GM19025 (cell line): ENCODE measurements around the gene GSG1L.
"Not testable (repeated sequence)": the region's sequence is repeated elsewhere in the genome, so short reads cannot be mapped to it uniquely, and the experiment has no call there.

ENCODE experiments used
- ATAC-seq: cut with Tn5 transposase; IDR thresholded peaks from one replicate; pipeline ENCODE4 v1.9.1; 2021; ENCODE audit warnings: mild to moderate bottlenecking, low read depth, moderate library complexity; ENCODE audit not compliant: unreplicated experiment

GSG1L gene

DNA sequence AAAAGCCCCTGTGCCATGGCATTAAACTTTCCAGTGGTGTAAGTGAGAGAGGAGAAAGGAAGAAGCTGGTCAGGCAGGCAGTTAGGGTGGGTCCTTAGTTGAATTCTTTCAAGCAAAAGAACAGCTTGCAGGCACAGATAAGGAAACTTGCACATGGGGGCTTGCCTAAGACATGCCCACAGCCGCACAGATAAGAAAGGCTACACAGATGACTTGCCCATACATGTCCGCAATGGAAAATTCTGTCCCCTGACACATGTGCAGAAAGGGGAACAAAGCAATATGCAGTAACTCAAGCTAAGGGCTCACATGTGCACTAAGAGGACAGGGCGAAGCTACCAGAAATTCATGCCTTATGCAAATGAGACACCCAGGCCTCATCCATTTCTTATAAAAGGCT, 69.9 kb downstream of the GSG1L start:
- ATAC-seq: no peak

DNA sequence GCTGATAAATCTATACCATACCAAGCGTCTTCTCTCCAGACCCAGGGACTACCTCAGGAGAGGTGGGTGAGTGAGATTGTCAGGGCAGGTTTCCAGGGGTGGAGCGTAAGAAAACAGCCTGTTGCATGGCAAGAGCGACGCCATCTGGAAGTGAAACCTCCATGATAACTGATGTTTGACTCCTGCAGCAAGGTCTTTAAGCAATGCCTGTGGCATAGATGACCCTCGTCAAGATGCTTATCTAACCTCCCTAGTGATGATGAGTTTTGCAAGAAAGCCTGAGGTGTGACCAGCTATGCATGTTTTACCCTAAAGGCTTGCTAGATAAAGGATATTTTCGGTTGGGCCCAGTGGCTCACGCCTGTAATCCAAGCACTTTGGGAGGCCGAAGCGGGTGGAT, 71.6 kb downstream of the GSG1L start:
- ATAC-seq: no peak

- no peak for ATAC-seq
These were observed 77.5 kb downstream of the GSG1L start for GRCh38 chr16:27985981-27986380.

DNA sequence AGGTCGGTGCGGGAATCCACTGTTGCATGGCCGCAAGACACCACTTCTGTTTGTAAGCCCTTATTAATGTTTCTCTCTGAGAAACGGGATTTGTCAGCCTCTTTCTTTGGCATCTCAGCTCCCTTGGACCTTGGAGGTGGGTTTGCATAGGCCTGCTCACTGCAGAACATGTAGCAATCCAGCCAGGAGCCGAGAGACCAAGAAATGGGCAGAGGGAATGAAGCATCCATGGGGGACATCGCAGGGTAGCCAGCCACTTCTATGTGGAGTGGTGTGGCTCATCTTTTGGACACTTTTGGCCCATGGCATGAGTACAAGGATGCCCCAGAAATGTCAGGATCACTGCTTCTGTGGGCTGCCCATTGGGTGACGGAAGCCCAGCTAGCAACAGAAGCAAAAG, 79.4 kb downstream of the GSG1L start:
- ATAC-seq: no peak

- no peak for ATAC-seq
These were observed 80.3 kb downstream of the GSG1L start for GRCh38 chr16:27983244-27983643.

- ATAC-seq: no peak
These were observed 81.3 kb downstream of the GSG1L start for GRCh38 chr16:27982184-27982583.

GRCh38 chr16:27980919-27981700, 82.4 kb downstream of the GSG1L start:
- ATAC-seq: no peak

DNA sequence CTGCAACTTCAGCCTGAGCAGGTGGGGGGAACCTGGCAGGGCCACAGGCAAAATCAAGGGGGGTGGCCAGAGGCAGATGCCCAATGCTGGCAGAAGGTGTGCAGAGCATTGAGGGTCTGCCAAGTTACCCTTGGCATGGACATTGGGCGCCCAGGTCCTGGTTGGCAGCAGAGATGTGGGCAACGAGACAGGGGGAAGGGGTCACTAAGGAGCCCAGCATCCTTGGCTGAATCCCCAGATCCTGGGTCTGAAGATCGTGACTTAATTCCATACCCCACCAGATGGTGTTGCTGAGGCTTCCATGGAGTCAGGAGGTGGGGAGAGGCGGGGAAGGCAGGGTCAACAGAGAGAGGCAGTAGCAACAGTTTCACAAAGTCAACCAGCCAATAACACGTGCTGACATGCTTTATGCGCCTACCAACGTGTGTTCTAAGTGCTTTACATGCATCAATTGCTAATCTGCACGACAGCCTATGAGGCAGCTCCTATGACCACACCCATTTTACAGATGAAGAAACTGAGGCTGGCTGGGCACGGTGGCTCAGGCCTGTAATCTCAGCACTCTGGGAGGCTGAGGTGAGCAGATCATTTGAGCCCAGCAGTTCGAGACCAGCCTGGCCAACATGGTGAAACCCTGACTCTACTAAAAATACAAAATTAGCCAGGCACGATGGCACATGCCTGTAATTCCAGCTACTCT, 83.3 kb downstream of the GSG1L start:
- no peak for ATAC-seq

GRCh38 chr16:27979668-27980067, 83.8 kb downstream of the GSG1L start:
- not testable (repeated sequence) for ATAC-seq

GRCh38 chr16:27978876-27979275, 84.6 kb downstream of the GSG1L start:
- no peak for ATAC-seq

- no peak for ATAC-seq
These were observed 85.5 kb downstream of the GSG1L start for GRCh38 chr16:27977966-27978365.

DNA sequence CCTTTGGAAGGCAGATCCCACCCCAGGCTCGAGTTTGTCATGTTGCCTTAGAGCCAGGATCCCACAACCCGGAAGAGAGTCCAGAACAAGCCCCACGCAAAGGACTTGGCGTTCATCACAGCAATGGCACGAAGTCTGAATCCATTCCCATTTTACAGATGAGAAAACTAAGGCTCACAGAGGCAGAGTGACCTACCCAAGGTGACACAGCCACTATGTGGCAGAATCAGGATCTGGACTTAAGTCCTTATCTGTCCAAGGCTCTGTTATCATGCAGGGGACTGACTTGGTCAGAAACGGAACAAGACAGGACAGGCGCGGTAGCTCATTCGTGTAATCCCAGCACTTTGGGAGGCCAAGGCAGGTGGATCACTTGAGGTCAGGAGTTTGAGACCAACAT, 86.5 kb downstream of the GSG1L start:
- ATAC-seq: no peak

DNA sequence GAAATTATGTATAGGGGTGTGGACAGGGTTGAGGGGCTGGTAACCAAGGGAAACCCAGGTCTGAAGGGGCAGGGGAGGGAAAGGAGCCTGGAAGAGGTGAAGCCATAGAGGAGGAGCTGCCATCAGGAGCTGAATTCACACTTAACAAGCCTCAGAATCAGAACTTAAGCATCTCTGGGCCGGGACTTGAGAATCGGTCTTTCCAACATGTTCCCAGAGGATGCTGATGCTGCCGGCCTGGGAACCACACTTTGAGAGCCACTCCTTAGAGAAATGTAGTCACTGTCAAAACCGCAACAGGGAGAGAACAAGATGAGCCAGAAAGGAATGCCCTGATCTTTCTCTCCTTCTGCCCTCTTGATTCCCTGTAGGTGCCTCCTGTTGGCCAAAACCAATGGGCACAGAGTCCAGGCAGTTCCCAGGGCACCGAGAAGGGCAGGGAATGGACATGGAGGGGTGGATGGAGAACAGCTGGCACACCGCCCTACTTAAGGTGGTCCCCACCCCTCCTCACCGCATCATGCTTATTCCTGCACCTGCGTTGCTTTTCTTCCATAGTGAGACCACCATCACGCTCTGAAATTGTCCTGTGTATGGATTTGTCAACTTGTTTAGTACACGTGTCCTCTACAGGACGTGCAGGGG, 88.5 kb downstream of the GSG1L start:
- no peak for ATAC-seq

DNA sequence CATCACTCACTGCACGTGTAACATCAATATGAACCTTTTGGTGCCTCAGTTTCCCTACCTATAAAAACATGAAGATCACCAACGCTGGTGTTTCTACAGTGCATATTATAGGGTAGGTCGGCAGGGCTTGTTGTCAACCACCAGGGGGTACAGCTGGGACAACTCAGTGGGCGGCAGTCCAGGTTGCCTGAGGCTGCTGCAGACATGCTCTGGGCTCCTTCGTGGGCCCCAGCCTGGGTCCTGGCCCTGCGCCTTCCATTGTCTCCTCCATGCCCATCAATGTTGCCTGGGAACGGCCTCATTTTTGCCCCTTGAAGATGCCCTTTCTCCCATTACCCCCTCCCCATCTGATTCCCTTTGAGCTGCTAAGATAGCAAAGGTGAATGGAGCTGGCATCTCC, 89.8 kb downstream of the GSG1L start:
- ATAC-seq: no peak

- no peak for ATAC-seq
These were observed 91.0 kb downstream of the GSG1L start for GRCh38 chr16:27972500-27972899.

- ATAC-seq: no peak
These were observed 93.9 kb downstream of the GSG1L start for GRCh38 chr16:27969574-27969973.

DNA sequence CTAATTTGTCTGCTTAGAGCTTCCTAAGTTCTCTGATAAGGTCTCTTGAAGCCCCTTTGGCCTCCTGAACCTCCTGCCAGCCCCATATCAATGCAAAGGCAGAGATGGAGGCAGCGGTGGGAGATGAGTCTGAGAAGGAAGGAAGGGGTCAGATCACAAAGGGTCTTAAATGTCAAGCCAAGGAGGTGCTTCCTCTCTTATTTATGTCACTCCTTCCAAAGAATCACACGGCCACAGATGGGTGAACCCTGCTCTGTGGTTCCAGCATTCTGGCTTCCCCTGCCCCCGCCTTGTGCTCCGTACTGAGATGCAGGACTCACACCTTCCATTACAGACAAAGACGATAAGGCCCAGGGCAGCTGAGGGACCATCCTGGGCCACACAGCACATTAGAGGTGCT, 96.3 kb downstream of the GSG1L start:
- no peak for ATAC-seq

DNA sequence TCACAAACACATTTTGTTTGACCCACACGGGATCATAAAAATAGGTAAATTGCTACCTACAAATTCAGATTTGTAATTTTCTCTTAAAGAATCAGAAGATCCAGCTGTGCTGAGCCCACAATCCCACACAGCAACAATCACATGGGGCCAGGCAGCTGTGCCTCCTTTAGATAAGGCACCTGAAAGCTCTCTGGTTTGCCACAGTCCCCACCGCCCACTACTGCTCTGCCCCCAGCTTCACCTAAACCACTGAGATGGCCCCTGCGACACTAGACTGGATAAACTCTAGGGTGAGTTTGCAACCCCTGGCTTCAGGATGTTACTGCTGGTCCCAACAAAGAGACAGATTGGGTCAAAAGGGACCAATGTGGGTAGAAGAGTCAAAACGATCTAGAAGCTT, 96.8 kb downstream of the GSG1L start:
- no peak for ATAC-seq

GRCh38 chr16:27965801-27966200, 97.7 kb downstream of the GSG1L start:
- no peak for ATAC-seq

DNA sequence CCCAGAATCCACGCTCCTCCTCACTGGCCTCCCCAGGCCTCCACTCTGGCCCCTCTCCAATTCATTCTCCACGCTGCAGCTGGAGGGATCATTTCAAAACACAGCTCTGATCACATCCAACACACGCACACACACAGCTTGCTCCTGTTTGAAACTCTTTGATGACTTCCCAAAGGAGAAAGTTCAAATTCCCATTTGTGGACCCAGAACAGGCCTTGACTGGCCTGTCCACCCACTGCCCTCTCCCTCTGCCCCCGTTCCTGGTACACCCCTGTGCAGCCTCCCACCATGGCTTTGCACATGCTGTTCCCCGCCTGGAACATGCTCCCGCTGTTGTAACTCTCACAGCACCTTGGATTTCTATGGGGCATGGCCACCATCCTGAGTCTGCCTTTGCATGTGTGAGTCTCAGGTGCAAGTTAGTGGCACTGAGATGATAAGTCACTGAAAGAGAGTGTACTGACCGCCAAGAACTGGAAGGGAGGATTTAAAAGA, 100.0 kb downstream of the GSG1L start:
- ATAC-seq: no peak

DNA sequence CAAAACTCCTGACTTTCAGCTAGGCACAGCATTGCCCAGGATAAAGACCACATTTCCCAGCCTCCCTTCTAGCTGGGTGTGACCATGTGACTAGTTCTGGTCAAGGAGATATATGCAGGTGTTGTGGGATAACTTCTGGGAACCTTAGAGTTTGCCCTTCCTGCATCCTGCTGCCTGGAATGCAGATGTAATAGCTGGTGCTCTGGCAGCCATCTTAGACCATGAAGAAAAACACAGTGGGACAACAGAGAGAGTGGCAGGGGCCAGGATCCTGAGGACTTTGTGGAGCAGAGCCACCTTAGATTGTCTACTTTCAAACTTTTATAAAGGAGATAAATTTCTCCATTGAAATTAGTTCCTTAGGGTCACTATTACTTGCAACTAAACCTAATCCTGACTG, 101.3 kb downstream of the GSG1L start:
- ATAC-seq: no peak

DNA sequence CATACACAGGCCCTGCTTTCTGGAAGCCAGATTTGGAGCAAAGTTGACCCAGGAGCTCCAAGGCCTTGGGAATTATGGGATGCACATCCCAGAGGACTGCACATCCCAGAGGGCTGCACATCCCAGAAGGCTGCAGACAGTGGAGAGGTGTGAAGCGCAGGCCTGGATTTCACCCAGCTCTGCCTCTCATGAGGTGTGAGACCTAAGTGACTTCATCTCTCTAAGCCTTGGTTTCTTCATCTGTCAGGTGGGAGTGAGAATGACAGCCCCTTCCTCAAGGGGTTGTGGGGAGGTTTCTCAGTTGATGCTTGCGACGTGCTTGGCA, 102.3 kb downstream of the GSG1L start:
- ATAC-seq: no peak
